Measurements from ENCODE around the gene ZNF462.

DNA sequence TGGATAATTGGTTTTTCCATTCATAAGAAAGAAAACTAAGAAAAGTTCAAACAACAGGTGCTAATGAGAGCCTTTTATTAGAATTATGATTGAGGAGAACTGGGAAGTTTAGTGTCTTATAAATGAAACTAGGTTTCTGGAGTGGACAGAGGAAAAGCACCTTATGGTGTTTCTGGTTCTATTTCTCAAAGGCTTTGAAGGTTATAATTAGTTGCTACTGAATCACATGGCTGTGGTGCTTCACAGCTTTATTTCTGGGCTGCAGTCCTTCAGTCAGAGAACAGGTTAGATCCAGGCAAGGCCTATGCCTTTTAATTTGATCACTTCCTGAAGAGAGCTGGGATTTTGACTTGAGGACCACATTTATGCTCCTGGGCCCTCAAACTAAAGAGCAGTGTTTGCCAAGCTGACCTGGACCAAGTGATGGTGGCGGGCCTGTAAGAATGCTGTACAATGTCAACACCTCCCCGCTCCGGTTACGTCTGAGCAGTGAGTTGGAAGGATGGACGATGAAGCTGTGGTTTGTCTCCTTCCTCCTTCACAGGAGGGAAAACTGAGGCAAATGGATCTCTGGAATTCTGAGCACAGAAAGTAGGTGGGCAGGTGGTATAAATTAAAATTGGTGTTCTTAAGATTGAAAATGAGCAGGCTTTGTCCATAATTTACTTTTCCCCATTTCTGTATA, 56.0 kb downstream of the ZNF462 start:
- TF ChIP-seq YY1 (IDR thresholded peaks at IDR 0.05; ENCODE audit: insufficient read depth, insufficient read length) (no peak), ZNF274 (IDR thresholded peaks at IDR 0.05; ENCODE audit: low read depth, low read length) (no peak)
